ENCODE data around the gene DUSP9.

GRCh38 chrX:153622661-153623309 lies 24.2 kb upstream of the DUSP9 start:
- TF ChIP-seq KLF9 (tag by site-specific recombination; IDR thresholded peaks at IDR 0.05; ENCODE audit: low read depth) (no peak), CTCF (tag by site-specific recombination; IDR thresholded peaks at IDR 0.05) (no peak), ZNF366 (tag by site-specific recombination; conservative IDR thresholded peaks at IDR 0.05) (no peak), SP2 (tag by site-specific recombination; IDR thresholded peaks at IDR 0.05) (no peak), PATZ1 (tag by site-specific recombination; IDR thresholded peaks at IDR 0.05) (no peak), MZF1 (tag by site-specific recombination; IDR thresholded peaks at IDR 0.05; ENCODE audit: borderline replicate concordance) (no peak), ZBTB7A (tag by site-specific recombination; IDR thresholded peaks at IDR 0.05; ENCODE audit: low read depth) (no peak), ZNF416 (tag by site-specific recombination; IDR thresholded peaks at IDR 0.05) (no peak), ZNF23 (tag by site-specific recombination; IDR thresholded peaks at IDR 0.05; ENCODE audit: borderline replicate concordance) (no peak)

Data from HEK293 (cell line).